H1 (cell line): ENCODE measurements around the gene AQP2. TPM values are rescaled to one million over a fixed set of nuclear protein-coding genes. Genes with fewer than 3 reads are reported as not detected.

Experiments
- CTCF ChIA-PET: fragments of 300-600 bp; sonication (Branson Sonifier 250); formaldehyde crosslinking; loops from one replicate; lab custom pipeline; 2021; ENCODE audit not compliant: partially characterized antibody; lab: Charles Lee
- POLR2A ChIA-PET: fragments of 300-600 bp; sonication (Branson Sonifier 250); formaldehyde crosslinking; loops from one replicate; lab custom pipeline; 2021; ENCODE audit warnings: inconsistent platforms; ENCODE audit not compliant: partially characterized antibody; lab: Charles Lee
- DNase-seq, 2 experiments: peaks; one replicate each; pipeline versions ENCODE4 v3.0.0 to v3.0.0-alpha.2; 2010 to 2022; ENCODE audit warnings: low spot score in 2 of 2, low read depth in 1 of 2, mixed read lengths in 1 of 2
- FAIRE-seq: peaks from 2 replicates; lab custom pipeline; 2011; peaks lifted over from hg19 to GRCh38; lab: Jason Lieb, UNC
- H2AFZ ChIP-seq: 2 replicates; pipeline ENCODE4 v1.8.1; 2012; ENCODE audit warnings: low read length, inconsistent platforms
- H2AK5ac ChIP-seq: 2 replicates; pipeline ENCODE4 v1.6.1; 2013; ENCODE audit warnings: low read depth, low read length
- H2BK120ac ChIP-seq: replicated peaks from 2 replicates; pipeline ENCODE3; 2013; ENCODE audit warnings: low read depth, low read length, inconsistent platforms
- H2BK12ac ChIP-seq: 2 replicates; pipeline ENCODE4 v1.6.1; 2013; ENCODE audit warnings: low read depth, low read length
- H2BK15ac ChIP-seq: 2 replicates; pipeline ENCODE4 v1.6.1; 2013; ENCODE audit warnings: low read length
- H2BK20ac ChIP-seq: 2 replicates; pipeline ENCODE4 v1.6.1; 2013; ENCODE audit warnings: low read length
- H2BK5ac ChIP-seq: 2 replicates; pipeline ENCODE4 v1.6.1; 2013; ENCODE audit warnings: low read depth, low read length
- H3K14ac ChIP-seq: 2 replicates; pipeline ENCODE4 v1.6.1; 2013; ENCODE audit warnings: inconsistent platforms; ENCODE audit not compliant: insufficient read length
- H3K18ac ChIP-seq: 2 replicates; pipeline ENCODE4 v1.6.1; 2013; ENCODE audit warnings: low read length; ENCODE audit errors: extremely low read depth
- H3K23ac ChIP-seq: 2 replicates; pipeline ENCODE4 v1.6.1; 2013; ENCODE audit warnings: inconsistent platforms; ENCODE audit not compliant: insufficient read length
- H3K23me2 ChIP-seq: 2 replicates; pipeline ENCODE4 v1.6.1; 2013; ENCODE audit warnings: low read depth, low read length
- H3K27ac ChIP-seq: 2 replicates; pipeline ENCODE4 v1.6.1; 2011; ENCODE audit warnings: low read depth, low read length, inconsistent platforms
- H3K27me3 ChIP-seq, 4 experiments: replicated peaks in 1 of 4; 1 replicate in 1 of 4; 2 replicates in 3 of 4; pipeline versions ENCODE4 v1.6.1 to v1.8.1; 2011 to 2013; ENCODE audit warnings: low read length in 3 of 4, mild to moderate bottlenecking in 3 of 4, inconsistent platforms in 2 of 4, mixed read lengths in 2 of 4, moderate library complexity in 1 of 4; ENCODE audit not compliant: control insufficient read depth in 3 of 4, insufficient read depth in 3 of 4; ENCODE audit errors: extremely low read depth in 1 of 4
- H3K36me3 ChIP-seq, 4 experiments: 2 replicates each; pipeline versions ENCODE4 v1.6.1 to v1.8.1; 2011 to 2013; ENCODE audit warnings: mild to moderate bottlenecking in 4 of 4, low read length in 3 of 4, moderate library complexity in 2 of 4, control low read depth in 1 of 4, inconsistent platforms in 1 of 4; ENCODE audit not compliant: insufficient read depth in 4 of 4, control insufficient read depth in 2 of 4
- H3K4ac ChIP-seq: replicated peaks from 2 replicates; pipeline ENCODE3; 2013; ENCODE audit warnings: low read length, low read depth, mixed read lengths, inconsistent platforms; ENCODE audit not compliant: insufficient read length
- H3K4me1 ChIP-seq, 4 experiments: replicated peaks in 1 of 4; 1 replicate in 1 of 4; 2 replicates in 3 of 4; pipeline versions ENCODE4 v1.6.1 to v1.8.1; 2011 to 2013; ENCODE audit warnings: low read length in 3 of 4, inconsistent platforms in 2 of 4, mixed read lengths in 1 of 4; ENCODE audit not compliant: insufficient read depth in 4 of 4, control insufficient read depth in 3 of 4
- H3K4me2 ChIP-seq, 2 experiments: 2 replicates each; pipeline versions ENCODE4 v1.6.1 to v1.8.1; 2011 to 2013; ENCODE audit warnings: low read depth in 2 of 2, low read length in 2 of 2, control low read depth in 1 of 2, inconsistent platforms in 1 of 2, mild to moderate bottlenecking in 1 of 2; ENCODE audit not compliant: insufficient read depth in 1 of 2
- H3K4me3 ChIP-seq, 4 experiments: fragments of 200-600, 300-600 bp in 1 of 4; sonication (generic), shearing (Covaris generic), sonication (Bioruptor Twin) in 1 of 4; 2 replicates each; pipeline versions ENCODE4 v1.5.1 to v1.8.1; 2011 to 2016; ENCODE audit warnings: low read length in 4 of 4, low read depth in 3 of 4, control low read depth in 2 of 4, inconsistent platforms in 2 of 4, mild to moderate bottlenecking in 2 of 4, mixed read lengths in 1 of 4, moderate library complexity in 1 of 4; ENCODE audit not compliant: insufficient read depth in 2 of 4; ENCODE audit errors: extremely low read depth in 1 of 4
- H3K56ac ChIP-seq: replicated peaks from 2 replicates; pipeline ENCODE3; 2013; ENCODE audit warnings: low read depth, mild to moderate bottlenecking, mixed read lengths, low read length, inconsistent platforms; ENCODE audit not compliant: insufficient read length
- H3K79me1 ChIP-seq: 2 replicates; pipeline ENCODE4 v1.6.1; 2013; ENCODE audit warnings: low read depth, low read length, control low read depth
- H3K79me2 ChIP-seq, 2 experiments: 2 replicates each; pipeline versions ENCODE4 v1.6.1 to v1.8.1; 2012 to 2013; ENCODE audit warnings: low read length in 2 of 2, mild to moderate bottlenecking in 2 of 2, inconsistent platforms in 1 of 2; ENCODE audit not compliant: insufficient read depth in 2 of 2, control insufficient read depth in 1 of 2
- H3K9ac ChIP-seq, 4 experiments: replicated peaks in 1 of 4; 1 replicate in 1 of 4; 2 replicates in 3 of 4; pipeline versions ENCODE4 v1.6.1 to v1.8.1; 2011 to 2013; ENCODE audit warnings: low read depth in 3 of 4, low read length in 3 of 4, control low read depth in 2 of 4, mild to moderate bottlenecking in 2 of 4, moderate library complexity in 2 of 4, inconsistent platforms in 1 of 4; ENCODE audit errors: extremely low read depth in 1 of 4
- H3K9me3 ChIP-seq, 2 experiments: 2 replicates each; pipeline versions ENCODE4 v1.6.1 to v1.8.1; 2012 to 2013; ENCODE audit warnings: mild to moderate bottlenecking in 2 of 2, moderate library complexity in 2 of 2, control low read depth in 1 of 2, inconsistent platforms in 1 of 2, low read depth in 1 of 2, low read length in 1 of 2, mixed read lengths in 1 of 2; ENCODE audit not compliant: insufficient read depth in 2 of 2
- H4K20me1 ChIP-seq, 2 experiments: replicated peaks in 1 of 2; 2 replicates each; pipeline versions ENCODE3 to v1.8.1; 2011 to 2013; ENCODE audit warnings: inconsistent platforms in 2 of 2, low read length in 2 of 2, mild to moderate bottlenecking in 1 of 2; ENCODE audit not compliant: insufficient read depth in 2 of 2, control insufficient read depth in 1 of 2
- H4K5ac ChIP-seq: 2 replicates; pipeline ENCODE4 v1.6.1; 2013; ENCODE audit warnings: low read length, low read depth, mixed read lengths, inconsistent platforms; ENCODE audit not compliant: insufficient read length
- H4K8ac ChIP-seq: 2 replicates; pipeline ENCODE4 v1.8.0; 2013; ENCODE audit warnings: mild to moderate bottlenecking, moderate library complexity, low read length, inconsistent platforms; ENCODE audit not compliant: insufficient read depth; ENCODE audit errors: extremely low read depth
- H4K91ac ChIP-seq: replicated peaks from 2 replicates; pipeline ENCODE3; 2013; ENCODE audit warnings: low read length, mixed read lengths, inconsistent platforms; ENCODE audit not compliant: insufficient read length
- CREB1 ChIP-seq: IDR thresholded peaks from 2 replicates; pipeline ENCODE4 v1.6.1; 2012; ENCODE audit warnings: inconsistent platforms
- GTF2F1 ChIP-seq: IDR thresholded peaks from 2 replicates; pipeline ENCODE4 v1.6.1; 2012; ENCODE audit warnings: low read depth, low read length, improper control_type of control experiment, borderline replicate concordance
- SUZ12 ChIP-seq: fragments of 200-600 bp; sonication (generic); IDR thresholded peaks from 2 replicates; pipeline ENCODE4 v1.6.1; 2012; ENCODE audit warnings: mild to moderate bottlenecking, inconsistent platforms, low read length, moderate library complexity, mixed read lengths
- TAF7 ChIP-seq: optimal IDR thresholded peaks from 2 replicates; pipeline ENCODE3; 2011; ENCODE audit warnings: low read depth, mild to moderate bottlenecking, inconsistent platforms, low read length, moderate library complexity, borderline replicate concordance
- WGBS, 2 experiments: shearing (Covaris generic) in 1 of 2; methylation state at CpG; one replicate each; pipeline versions ENCODE4 v1.1.6 to v1.1.7; 2013 to 2015; ENCODE audit warnings: low lambda C conversion rate in 2 of 2, mixed read lengths in 2 of 2, inconsistent platforms in 1 of 2, low coverage in 1 of 2, missing lambda C conversion rate in 1 of 2; ENCODE audit not compliant: insufficient replicate concordance in 2 of 2, insufficient coverage in 1 of 2, insufficient read length in 1 of 2; ENCODE audit errors: extremely low coverage in 1 of 2, missing lambda C conversion rate in 1 of 2; 5-methylcytosine and 5-hydroxymethylcytosine counted together
- polyA plus RNA-seq, 7 experiments: library from polyadenylated mRNA; depleted of rRNA in 3 of 7; stranded (reverse) in 5 of 7; unstranded in 2 of 7; fragments of >200 nt in 5 of 7; fragments of 200-250 nt in 2 of 7; gene quantifications; 1 replicate in 5 of 7; 2 replicates in 1 of 7; 4 replicates in 1 of 7; pipeline versions ENCODE4 v1.2.1 to v1.2.3, GENCODE V29; 2011 to 2013; ENCODE audit warnings: missing spikeins in 2 of 7, mixed read lengths in 2 of 7
- total RNA-seq: library from RNA; stranded (reverse); fragmentation: NEBNext Ultra II Directional; extraction: Animal tissue kit (Norgen Biotek cat#: 25700); gene quantifications from 2 replicates; pipeline ENCODE4 v1.2.1, GENCODE V29; 2021

AQP2 gene
- total and polyA plus RNA-seq, 2 of the 8 experiments (the other 6 are each of a cell fraction or from before 2014, with no cell fraction given), result not detected

DNA sequence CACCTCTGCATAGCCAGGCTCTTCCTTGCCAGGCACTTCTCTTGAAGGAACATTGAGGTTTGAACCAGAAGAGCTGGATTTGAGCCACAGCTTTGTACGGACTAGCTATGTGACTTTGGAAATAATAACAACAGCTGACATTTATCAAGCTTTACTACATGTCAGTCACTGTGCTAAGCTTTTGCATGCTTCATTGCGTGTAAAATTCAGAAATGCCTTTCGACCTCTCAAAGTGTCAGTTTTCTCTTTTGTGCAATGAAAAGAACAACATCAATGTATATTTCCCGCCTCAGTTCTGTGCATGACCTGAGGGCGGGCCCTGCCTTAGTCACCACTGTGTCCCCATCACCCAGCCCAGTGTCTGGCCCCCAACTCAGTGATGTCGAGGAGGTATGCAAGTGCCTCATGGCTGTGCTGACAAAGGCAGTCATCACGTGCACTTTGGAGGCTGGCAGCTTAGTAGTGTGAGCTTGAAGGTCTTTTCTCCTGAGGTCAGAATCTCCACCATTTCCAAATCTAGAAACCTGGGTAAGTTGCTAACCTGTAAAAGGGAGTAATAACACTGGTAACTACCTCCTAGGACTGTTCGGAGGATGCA, 17.9 kb upstream of the AQP2 start:
- Histone ChIP-seq H3K27me3 (no peaks in the 10 kb centered on the region; a peak in 1 of 7 replicates), H3K79me1 (no peaks in the 10 kb centered on the region), H2BK12ac (no peak overlapping the region), H2AK5ac (no peak overlapping the region), H3K4ac (no peak overlapping the region), H3K36me3 (no peaks in the 10 kb centered on the region), H4K20me1 (no peaks in the 10 kb centered on the region), H3K4me2 (no peak overlapping the region), H3K4me1 (no peaks in the 10 kb centered on the region), H3K56ac (no peak overlapping the region), H3K23ac (peak overlapping the region; percentile 39), H2BK5ac (no peak overlapping the region), H3K18ac (no peak overlapping the region), H3K4me3 (no peak overlapping the region), H3K23me2 (no peaks in the 10 kb centered on the region), H3K9me3 (no peaks in the 10 kb centered on the region), H3K27ac (no peak overlapping the region), H3K14ac (no peak overlapping the region), H3K79me2 (no peaks in the 10 kb centered on the region), H2BK20ac (no peak overlapping the region), H4K8ac (peak overlapping the region; percentile 38; the same call in 1 of the 2 replicates), H4K91ac (no peak overlapping the region), H4K5ac (no peak overlapping the region), H2BK120ac (no peak overlapping the region), H2AFZ (no peak overlapping the region), H2BK15ac (no peak overlapping the region), H3K9ac (no peak overlapping the region)
- FAIRE-seq, result no peak
- WGBS, 2 experiments, result 92% methylated on average over 8 of the region's 8 CpGs; no CpG with 5 or more reads in 1 of the 2 experiments
- POLR2A ChIA-PET, result interaction anchor here (1.3 kb wide), 1 partner anchor 104 kb away, joined by 3 read pairs; the partner anchor contains the start of gene NCKAP5L
- CTCF ChIA-PET, result interaction anchor here (0.8 to 6.5 kb wide), 9 partner anchors 9 to 124 kb away, joined by 3 to 53 read pairs (median 5); no protein-coding TSS in a partner anchor
- DNase-seq, result no peak
- TF ChIP-seq TAF7 (no peak), CREB1 (no peak), SUZ12 (no peak), GTF2F1 (no peak)
